IMR-90 (cell line): ENCODE results near the gene CFD.

ENCODE experiments used
- CEBPB ChIP-seq: IDR thresholded peaks from 2 replicates; pipeline ENCODE4 v1.6.1; 2012; ENCODE audit warnings: low read depth, low read length, improper control_type of control experiment
- MAZ ChIP-seq: IDR thresholded peaks from 2 replicates; pipeline ENCODE4 v1.6.1; 2012; ENCODE audit warnings: low read depth, mild to moderate bottlenecking, low read length, improper control_type of control experiment, moderate library complexity, borderline replicate concordance
- MXI1 ChIP-seq: IDR thresholded peaks from 2 replicates; pipeline ENCODE4 v1.6.1; 2012; ENCODE audit warnings: low read depth, mild to moderate bottlenecking, low read length, moderate library complexity, borderline replicate concordance
- NFE2L2 ChIP-seq: fragments of 150-350 bp; IDR thresholded peaks from 2 replicates; pipeline ENCODE4 v1.6.1; 2016; ENCODE audit warnings: low read depth, mild to moderate bottlenecking, low read length
- POLR2A ChIP-seq: IDR thresholded peaks from 2 replicates; pipeline ENCODE4 v1.6.1; 2012; ENCODE audit warnings: mild to moderate bottlenecking, low read depth, low read length
- RAD21 ChIP-seq: IDR thresholded peaks from 2 replicates; pipeline ENCODE4 v1.6.1; 2012; ENCODE audit warnings: low read length, improper control_type of control experiment
- RCOR1 ChIP-seq: IDR thresholded peaks from 2 replicates; pipeline ENCODE4 v1.6.1; 2012; ENCODE audit warnings: mild to moderate bottlenecking, low read length, improper control_type of control experiment; ENCODE audit not compliant: insufficient replicate concordance
- RFX5 ChIP-seq: IDR thresholded peaks from 2 replicates; pipeline ENCODE4 v1.8.0; 2012; ENCODE audit warnings: low read depth, mild to moderate bottlenecking, low read length, moderate library complexity
- USF2 ChIP-seq: fragments of 150-350 bp; IDR thresholded peaks from 2 replicates; pipeline ENCODE4 v1.6.1; 2017; ENCODE audit warnings: mild to moderate bottlenecking, antibody characterized with exemption, low read length, low read depth
- TF ChIP-seq, protein P1 (sequence below): conservative IDR thresholded peaks from 2 replicates; pipeline ENCODE4 v1.5.1; 2012; ENCODE audit warnings: mild to moderate bottlenecking, low read depth, low read length, improper control_type of control experiment

GRCh38 chr19:848386-848921 is 11.0 kb upstream of the CFD start:
- no peak for TF ChIP-seq CEBPB
- TF ChIP-seq RCOR1: no peak
- TF ChIP-seq, protein P1, sequence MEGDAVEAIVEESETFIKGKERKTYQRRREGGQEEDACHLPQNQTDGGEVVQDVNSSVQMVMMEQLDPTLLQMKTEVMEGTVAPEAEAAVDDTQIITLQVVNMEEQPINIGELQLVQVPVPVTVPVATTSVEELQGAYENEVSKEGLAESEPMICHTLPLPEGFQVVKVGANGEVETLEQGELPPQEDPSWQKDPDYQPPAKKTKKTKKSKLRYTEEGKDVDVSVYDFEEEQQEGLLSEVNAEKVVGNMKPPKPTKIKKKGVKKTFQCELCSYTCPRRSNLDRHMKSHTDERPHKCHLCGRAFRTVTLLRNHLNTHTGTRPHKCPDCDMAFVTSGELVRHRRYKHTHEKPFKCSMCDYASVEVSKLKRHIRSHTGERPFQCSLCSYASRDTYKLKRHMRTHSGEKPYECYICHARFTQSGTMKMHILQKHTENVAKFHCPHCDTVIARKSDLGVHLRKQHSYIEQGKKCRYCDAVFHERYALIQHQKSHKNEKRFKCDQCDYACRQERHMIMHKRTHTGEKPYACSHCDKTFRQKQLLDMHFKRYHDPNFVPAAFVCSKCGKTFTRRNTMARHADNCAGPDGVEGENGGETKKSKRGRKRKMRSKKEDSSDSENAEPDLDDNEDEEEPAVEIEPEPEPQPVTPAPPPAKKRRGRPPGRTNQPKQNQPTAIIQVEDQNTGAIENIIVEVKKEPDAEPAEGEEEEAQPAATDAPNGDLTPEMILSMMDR: no peak
- no peak for TF ChIP-seq RFX5
- no peak for TF ChIP-seq MXI1
- no peak for TF ChIP-seq POLR2A
- TF ChIP-seq RAD21: no peak
- no peak for TF ChIP-seq MAZ
- no peak for TF ChIP-seq USF2
- no peak for TF ChIP-seq NFE2L2
